ENCODE results near the gene INTS11.

Gene INTS11

GRCh38 chr1:1296070-1297061, 28.1 kb downstream of the INTS11 start:
- CTCF ChIA-PET: interaction anchor here (6.6 kb wide), 1 partner anchor 174 kb away, joined by 87 read pairs; no protein-coding TSS in a partner anchor
- no peak for TF ChIP-seq CTCF (IDR thresholded peaks at IDR 0.05; ENCODE audit: control extremely low read depth, extremely low read depth, low read depth, missing control alignments)
- no peak for DNase-seq (ENCODE audit: extremely low spot score)
- POLR2A ChIA-PET: no interaction called here

- ChIA-PET CTCF (interaction anchor here (1.1 to 6.6 kb wide), 2 partner anchors 173 to 311 kb away, joined by 3 to 87 read pairs; no protein-coding TSS in a partner anchor), POLR2A (no interaction called here)
- TF ChIP-seq CTCF (IDR thresholded peaks at IDR 0.05; ENCODE audit: control extremely low read depth, extremely low read depth, low read depth, missing control alignments): no peak
- no peak for DNase-seq (ENCODE audit: extremely low spot score)
Measured at GRCh38 chr1:1295154-1295923, 29.1 kb downstream of the INTS11 start.

GRCh38 chr1:1294250-1294890, 30.1 kb downstream of the INTS11 start:
- CTCF ChIA-PET: interaction anchor here (1.1 to 6.6 kb wide), 2 partner anchors 172 to 310 kb away, joined by 3 to 87 read pairs; no protein-coding TSS in a partner anchor
- POLR2A ChIA-PET: no interaction called here
- no peak for DNase-seq (ENCODE audit: extremely low spot score)
- TF ChIP-seq CTCF (IDR thresholded peaks at IDR 0.05; ENCODE audit: control extremely low read depth, extremely low read depth, low read depth, missing control alignments): no peak

GRCh38 chr1:1293263-1294249, 30.9 kb downstream of the INTS11 start:
- ChIA-PET CTCF (interaction anchor here (6.6 kb wide), 1 partner anchor 171 kb away, joined by 87 read pairs; no protein-coding TSS in a partner anchor), POLR2A (no interaction called here)
- no peak for TF ChIP-seq CTCF (IDR thresholded peaks at IDR 0.05; ENCODE audit: control extremely low read depth, extremely low read depth, low read depth, missing control alignments)
- DNase-seq (ENCODE audit: extremely low spot score): no peak

- DNase-seq (ENCODE audit: extremely low spot score): no peak
- TF ChIP-seq CTCF (IDR thresholded peaks at IDR 0.05; ENCODE audit: control extremely low read depth, extremely low read depth, low read depth, missing control alignments): no peak
- POLR2A ChIA-PET: no interaction called here
- CTCF ChIA-PET: interaction anchor here (0.9 to 6.6 kb wide), 7 partner anchors 11 to 261 kb away, joined by 3 to 87 read pairs (median 5); no protein-coding TSS in a partner anchor
Measured at GRCh38 chr1:1292851-1293250, 31.6 kb downstream of the INTS11 start.
